K562 (cell line): Measurements from ENCODE around the gene MEGF11. TPM values are rescaled to one million over a fixed set of nuclear protein-coding genes. Genes with fewer than 3 reads are reported as not detected.

Source experiments
- TAL1 ChIP-seq: fragments of 450-650 bp; IDR thresholded peaks from 2 replicates; pipeline ENCODE4 v1.6.1; 2016; ENCODE audit warnings: mild to moderate bottlenecking
- XRCC5 ChIP-seq: fragments of 200-400 bp; formaldehyde crosslinking; IDR thresholded peaks from 2 replicates; pipeline ENCODE4 v1.6.1; 2017; ENCODE audit warnings: low read depth, mild to moderate bottlenecking, low read length
- ZNF224 ChIP-seq: sonication (generic); formaldehyde crosslinking; IDR thresholded peaks from 2 replicates; pipeline ENCODE4 v1.8.0; 2022; ENCODE audit warnings: mild to moderate bottlenecking, missing genetic modification reagents
- polyA plus RNA-seq, 8 experiments: library from polyadenylated mRNA; depleted of rRNA in 4 of 8; stranded (reverse) in 5 of 8; unstranded in 3 of 8; fragments of >200 nt; fragmentation: Nextera tagmentation in 2 of 8; fragmentation: Illumina TruSeq in 1 of 8; extraction: Ambion mirVana in 2 of 8; extraction: Trizol in 1 of 8; gene quantifications; 2 replicates each; pipeline versions ENCODE4 v1.2.1 to v1.2.3, GENCODE V29; 2011 to 2014; ENCODE audit warnings: inconsistent platforms in 1 of 8, missing spikeins in 1 of 8
- total RNA-seq, 7 experiments: library from RNA; depleted of rRNA in 6 of 7; stranded (reverse); fragments of >200 nt in 6 of 7; fragmentation: Illumina TruSeq in 2 of 7; extraction: Trizol in 2 of 7; gene quantifications; 2 replicates each; pipeline versions ENCODE4 v1.2.1 to v1.2.3, GENCODE V29; 2011 to 2021; ENCODE audit warnings: low replicate concordance in 1 of 7
- TF ChIP-seq, protein P1 (sequence below): fragments of 200-800 bp; sonication (Bioruptor generic); IDR thresholded peaks from 2 replicates; pipeline ENCODE4 v1.6.1; 2016; ENCODE audit warnings: missing genetic modification characterization, missing compliant biosample characterization

The MEGF11 gene
- total and polyA plus RNA-seq, 9 of the 15 experiments (the other 6 are each of a cell fraction or from before 2014, with no cell fraction given): 0.06 to 0.23 (median 0.20) TPM; not detected in 6

DNA sequence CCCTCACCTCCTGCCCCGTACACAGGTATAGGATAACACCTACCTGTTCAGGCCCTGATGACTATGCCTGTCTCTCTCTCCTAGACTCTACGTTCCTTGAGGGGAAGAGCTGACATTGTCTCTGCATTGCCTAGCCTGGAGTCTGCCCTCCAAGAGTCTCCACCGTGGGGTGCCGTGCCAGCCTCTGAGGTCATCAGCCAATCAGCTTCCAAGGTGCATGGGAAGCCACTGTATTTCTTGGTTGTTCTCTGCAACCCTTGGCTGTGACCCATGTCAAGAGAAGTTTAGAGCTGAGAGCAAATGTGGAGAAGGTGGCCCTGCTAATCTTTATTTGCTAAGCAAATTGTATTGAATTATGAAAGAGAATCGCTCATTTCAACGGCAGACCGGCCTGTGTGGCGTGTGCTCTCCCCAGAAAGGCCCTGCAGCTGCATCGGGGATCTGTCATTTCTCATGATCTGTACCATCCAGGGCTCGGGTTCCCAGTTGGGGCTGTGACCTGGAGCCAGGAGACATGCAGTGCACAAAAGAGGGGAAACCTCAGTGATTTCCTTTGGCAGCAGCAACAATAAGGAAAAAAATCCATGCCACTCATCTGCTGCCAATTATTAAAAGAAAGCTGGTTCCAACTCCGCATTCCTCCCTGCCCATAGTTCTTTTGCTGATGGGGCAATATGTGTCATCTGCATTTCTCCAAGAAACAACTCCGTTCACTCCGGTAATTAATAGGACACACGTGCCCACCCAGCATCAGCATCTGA lies 182.2 kb downstream of the MEGF11 start (continued):
- TF ChIP-seq ZNF224 (CRISPR knock-in tag) (no peak), XRCC5 (no peak), TAL1 (no peak)
- TF ChIP-seq, protein P1, sequence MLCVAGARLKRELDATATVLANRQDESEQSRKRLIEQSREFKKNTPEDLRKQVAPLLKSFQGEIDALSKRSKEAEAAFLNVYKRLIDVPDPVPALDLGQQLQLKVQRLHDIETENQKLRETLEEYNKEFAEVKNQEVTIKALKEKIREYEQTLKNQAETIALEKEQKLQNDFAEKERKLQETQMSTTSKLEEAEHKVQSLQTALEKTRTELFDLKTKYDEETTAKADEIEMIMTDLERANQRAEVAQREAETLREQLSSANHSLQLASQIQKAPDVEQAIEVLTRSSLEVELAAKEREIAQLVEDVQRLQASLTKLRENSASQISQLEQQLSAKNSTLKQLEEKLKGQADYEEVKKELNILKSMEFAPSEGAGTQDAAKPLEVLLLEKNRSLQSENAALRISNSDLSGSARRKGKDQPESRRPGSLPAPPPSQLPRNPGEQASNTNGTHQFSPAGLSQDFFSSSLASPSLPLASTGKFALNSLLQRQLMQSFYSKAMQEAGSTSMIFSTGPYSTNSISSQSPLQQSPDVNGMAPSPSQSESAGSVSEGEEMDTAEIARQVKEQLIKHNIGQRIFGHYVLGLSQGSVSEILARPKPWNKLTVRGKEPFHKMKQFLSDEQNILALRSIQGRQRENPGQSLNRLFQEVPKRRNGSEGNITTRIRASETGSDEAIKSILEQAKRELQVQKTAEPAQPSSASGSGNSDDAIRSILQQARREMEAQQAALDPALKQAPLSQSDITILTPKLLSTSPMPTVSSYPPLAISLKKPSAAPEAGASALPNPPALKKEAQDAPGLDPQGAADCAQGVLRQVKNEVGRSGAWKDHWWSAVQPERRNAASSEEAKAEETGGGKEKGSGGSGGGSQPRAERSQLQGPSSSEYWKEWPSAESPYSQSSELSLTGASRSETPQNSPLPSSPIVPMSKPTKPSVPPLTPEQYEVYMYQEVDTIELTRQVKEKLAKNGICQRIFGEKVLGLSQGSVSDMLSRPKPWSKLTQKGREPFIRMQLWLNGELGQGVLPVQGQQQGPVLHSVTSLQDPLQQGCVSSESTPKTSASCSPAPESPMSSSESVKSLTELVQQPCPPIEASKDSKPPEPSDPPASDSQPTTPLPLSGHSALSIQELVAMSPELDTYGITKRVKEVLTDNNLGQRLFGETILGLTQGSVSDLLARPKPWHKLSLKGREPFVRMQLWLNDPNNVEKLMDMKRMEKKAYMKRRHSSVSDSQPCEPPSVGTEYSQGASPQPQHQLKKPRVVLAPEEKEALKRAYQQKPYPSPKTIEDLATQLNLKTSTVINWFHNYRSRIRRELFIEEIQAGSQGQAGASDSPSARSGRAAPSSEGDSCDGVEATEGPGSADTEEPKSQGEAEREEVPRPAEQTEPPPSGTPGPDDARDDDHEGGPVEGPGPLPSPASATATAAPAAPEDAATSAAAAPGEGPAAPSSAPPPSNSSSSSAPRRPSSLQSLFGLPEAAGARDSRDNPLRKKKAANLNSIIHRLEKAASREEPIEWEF (CRISPR knock-in tag): no peak
